Measurements from ENCODE around the gene CD27. TPM values are rescaled to one million over a fixed set of nuclear protein-coding genes. Genes with fewer than 3 reads are reported as not detected.

CD27 gene
- total and polyA plus RNA-seq, 2 of the 8 experiments (the other 6 are each of a cell fraction or from before 2014, with no cell fraction given): 0.28 to 0.39 TPM

DNA sequence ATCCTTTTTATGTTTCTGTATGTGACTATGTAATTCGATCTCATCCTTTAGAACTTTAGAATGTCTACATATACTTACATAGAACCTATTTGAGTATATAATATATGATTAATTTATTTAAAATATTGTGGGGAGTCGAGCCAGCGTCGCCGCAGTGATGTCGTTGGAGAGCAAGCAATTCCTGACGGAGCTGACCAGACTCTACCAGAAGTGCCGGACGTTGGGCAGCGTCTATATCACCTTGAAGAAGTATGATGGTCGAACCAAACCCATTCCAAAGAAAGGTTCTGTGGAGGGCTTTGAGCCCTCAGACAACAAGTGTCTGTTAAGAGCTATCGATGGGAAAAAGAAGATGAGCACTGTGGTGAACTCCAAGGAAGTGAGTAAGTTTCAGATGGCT lies 6.4 kb upstream of the CD27 start:
- Histone ChIP-seq H4K8ac (ENCODE audit: extremely low read depth, insufficient read depth, low read length) (no peak overlapping the region), H3K18ac (ENCODE audit: extremely low read depth, low read length) (no peak overlapping the region), H2BK15ac (ENCODE audit: low read length) (no peak overlapping the region), H2BK20ac (ENCODE audit: low read length) (no peak overlapping the region), H2BK120ac (replicated peaks; ENCODE audit: low read depth, low read length) (no peak overlapping the region), H3K4ac (replicated peaks; ENCODE audit: insufficient read length, low read depth, low read length) (no peak overlapping the region), H3K23ac (ENCODE audit: insufficient read length) (no peak overlapping the region), H2AK5ac (ENCODE audit: low read depth, low read length) (no peak overlapping the region), H3K4me2 (ENCODE audit: insufficient read depth in 1 of 2, low read depth in 2 of 2, low read length in 2 of 2) (no peak overlapping the region), H3K36me3 (ENCODE audit: control insufficient read depth in 2 of 4, insufficient read depth in 4 of 4, low read length in 3 of 4) (no peaks in the 10 kb centered on the region), H2BK5ac (ENCODE audit: low read depth, low read length) (no peak overlapping the region), H2AFZ (ENCODE audit: low read length) (no peak overlapping the region), H3K4me3 (ENCODE audit: extremely low read depth in 1 of 4, insufficient read depth in 2 of 4, low read depth in 3 of 4, low read length in 4 of 4) (no peak overlapping the region), H4K5ac (ENCODE audit: insufficient read length, low read depth, low read length) (no peak overlapping the region), H3K9me3 (ENCODE audit: insufficient read depth in 2 of 2, low read depth in 1 of 2, low read length in 1 of 2) (no peaks in the 10 kb centered on the region), H3K79me1 (ENCODE audit: low read depth, low read length) (no peaks in the 10 kb centered on the region), H3K27me3 (replicated peaks in 1 of 4; ENCODE audit: control insufficient read depth in 3 of 4, extremely low read depth in 1 of 4, insufficient read depth in 3 of 4, low read length in 3 of 4) (no peaks in the 10 kb centered on the region), H3K9ac (replicated peaks in 1 of 4; ENCODE audit: extremely low read depth in 1 of 4, low read depth in 3 of 4, low read length in 3 of 4) (no peak overlapping the region), H2BK12ac (ENCODE audit: low read depth, low read length) (no peak overlapping the region), H4K91ac (replicated peaks; ENCODE audit: insufficient read length, low read length) (no peak overlapping the region), H3K14ac (ENCODE audit: insufficient read length) (no peak overlapping the region), H3K23me2 (ENCODE audit: low read depth, low read length) (no peaks in the 10 kb centered on the region), H3K27ac (ENCODE audit: low read depth, low read length) (no peak overlapping the region), H3K56ac (replicated peaks; ENCODE audit: insufficient read length, low read depth, low read length) (no peak overlapping the region), H3K4me1 (replicated peaks in 1 of 4; ENCODE audit: control insufficient read depth in 3 of 4, insufficient read depth in 4 of 4, low read length in 3 of 4) (peaks cover 0 to 8% (median under 1%) of the 10 kb centered on the region in 4 experiments; a peak in 3 of 7 replicates), H3K79me2 (ENCODE audit: control insufficient read depth in 1 of 2, insufficient read depth in 2 of 2, low read length in 2 of 2) (no peaks in the 10 kb centered on the region), H4K20me1 (replicated peaks in 1 of 2; ENCODE audit: control insufficient read depth in 1 of 2, insufficient read depth in 2 of 2, low read length in 2 of 2) (no peaks in the 10 kb centered on the region)
- no peak for FAIRE-seq
- no peak for DNase-seq (ENCODE audit: low read depth in 1 of 2, low spot score in 2 of 2)
- 86% methylated on average over 12 of the region's 12 CpGs; no CpG with 5 or more reads in 1 of the 2 experiments for WGBS, 2 experiments (ENCODE audit: extremely low coverage in 1 of 2, insufficient coverage in 1 of 2, insufficient read length in 1 of 2, insufficient replicate concordance in 2 of 2, low coverage in 1 of 2, low lambda C conversion rate in 2 of 2, missing lambda C conversion rate in 1 of 2)
- CTCF ChIA-PET (ENCODE audit: partially characterized antibody): interaction anchor here (0.9 to 2.9 kb wide), 8 partner anchors 10 to 130 kb away, joined by 3 to 22 read pairs (median 4); no protein-coding TSS in a partner anchor
- POLR2A ChIA-PET (ENCODE audit: partially characterized antibody): interaction anchor here (0.7 to 3.1 kb wide), 7 partner anchors 9 to 96 kb away, joined by 3 to 13 read pairs (median 4); partner anchors contain the start of genes GAPDH, TAPBPL and VAMP1
- TF ChIP-seq JUND (IDR thresholded peaks at IDR 0.05; ENCODE audit: low read length) (no peak), SIN3A (conservative IDR thresholded peaks at IDR 0.05 in 1 of 2, IDR thresholded peaks at IDR 0.05 in 1 of 2; ENCODE audit: low read depth in 1 of 2, low read length in 2 of 2) (no peak), RNF2 (IDR thresholded peaks at IDR 0.05; ENCODE audit: borderline replicate concordance, low read depth, low read length, missing control alignments, poor library complexity, severe bottlenecking) (no peak), GTF2F1 (IDR thresholded peaks at IDR 0.05; ENCODE audit: borderline replicate concordance, low read depth, low read length) (no peak), BRCA1 (IDR thresholded peaks at IDR 0.05; ENCODE audit: low read depth, low read length) (no peak), SP1 (IDR thresholded peaks at IDR 0.05; ENCODE audit: low read depth, low read length) (no peak), TAF1 (IDR thresholded peaks at IDR 0.05; ENCODE audit: low read depth, low read length) (no peak), GABPA (IDR thresholded peaks at IDR 0.05; ENCODE audit: borderline replicate concordance, insufficient read depth, low read length) (no peak)
- TF ChIP-seq, protein P1, sequence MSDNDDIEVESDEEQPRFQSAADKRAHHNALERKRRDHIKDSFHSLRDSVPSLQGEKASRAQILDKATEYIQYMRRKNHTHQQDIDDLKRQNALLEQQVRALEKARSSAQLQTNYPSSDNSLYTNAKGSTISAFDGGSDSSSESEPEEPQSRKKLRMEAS (IDR thresholded peaks at IDR 0.05): no peak
- TF ChIP-seq, protein P2, sequence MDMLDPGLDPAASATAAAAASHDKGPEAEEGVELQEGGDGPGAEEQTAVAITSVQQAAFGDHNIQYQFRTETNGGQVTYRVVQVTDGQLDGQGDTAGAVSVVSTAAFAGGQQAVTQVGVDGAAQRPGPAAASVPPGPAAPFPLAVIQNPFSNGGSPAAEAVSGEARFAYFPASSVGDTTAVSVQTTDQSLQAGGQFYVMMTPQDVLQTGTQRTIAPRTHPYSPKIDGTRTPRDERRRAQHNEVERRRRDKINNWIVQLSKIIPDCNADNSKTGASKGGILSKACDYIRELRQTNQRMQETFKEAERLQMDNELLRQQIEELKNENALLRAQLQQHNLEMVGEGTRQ (IDR thresholded peaks at IDR 0.05; ENCODE audit: low read length): no peak
